Measurements from ENCODE around the gene FN3KRP.

Gene FN3KRP

GRCh38 chr17:82709024-82709675, 7.4 kb upstream of the FN3KRP start:
- DNase-seq (ENCODE audit: low spot score), result no peak

- DNase-seq (ENCODE audit: low spot score), result no peak
Observed at GRCh38 chr17:82709676-82710498, 6.6 kb upstream of the FN3KRP start.

DNA sequence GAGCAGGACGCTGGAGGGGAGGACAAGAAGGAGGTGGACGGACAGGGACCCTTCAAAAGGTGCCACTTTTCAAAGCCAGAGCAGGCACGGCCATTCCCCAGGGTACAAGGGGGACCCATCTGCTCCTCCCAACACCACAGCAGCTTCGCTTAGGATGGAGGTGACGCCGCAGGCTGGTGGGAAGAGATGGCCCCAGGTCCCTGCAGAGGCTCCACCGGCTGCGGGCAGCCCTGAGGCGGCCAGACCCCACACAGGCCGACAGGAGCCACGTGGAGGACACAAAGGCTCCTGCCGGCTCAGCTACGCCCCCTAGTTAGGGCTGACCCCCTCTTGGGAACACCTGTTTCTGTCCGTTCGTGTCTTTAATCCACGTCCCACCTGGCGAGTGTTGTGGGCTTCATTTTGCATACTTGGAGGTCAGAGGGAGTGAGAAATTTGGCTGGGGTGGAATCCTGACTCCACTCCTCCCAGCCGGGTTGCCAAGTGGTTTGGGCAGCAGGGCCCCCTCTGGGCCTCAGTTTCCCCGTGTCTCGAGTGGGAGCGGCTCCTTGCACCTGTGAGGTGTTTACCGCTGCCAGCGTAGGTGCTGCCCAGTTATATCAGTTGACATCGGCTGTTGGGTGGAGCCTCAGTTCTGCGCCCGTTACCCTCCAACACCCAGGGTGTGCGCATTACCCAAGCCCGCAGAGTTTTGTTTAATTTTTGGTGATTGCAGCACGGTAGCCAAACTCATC, 5.8 kb upstream of the FN3KRP start:
- no peak for DNase-seq (ENCODE audit: low spot score)

DNA sequence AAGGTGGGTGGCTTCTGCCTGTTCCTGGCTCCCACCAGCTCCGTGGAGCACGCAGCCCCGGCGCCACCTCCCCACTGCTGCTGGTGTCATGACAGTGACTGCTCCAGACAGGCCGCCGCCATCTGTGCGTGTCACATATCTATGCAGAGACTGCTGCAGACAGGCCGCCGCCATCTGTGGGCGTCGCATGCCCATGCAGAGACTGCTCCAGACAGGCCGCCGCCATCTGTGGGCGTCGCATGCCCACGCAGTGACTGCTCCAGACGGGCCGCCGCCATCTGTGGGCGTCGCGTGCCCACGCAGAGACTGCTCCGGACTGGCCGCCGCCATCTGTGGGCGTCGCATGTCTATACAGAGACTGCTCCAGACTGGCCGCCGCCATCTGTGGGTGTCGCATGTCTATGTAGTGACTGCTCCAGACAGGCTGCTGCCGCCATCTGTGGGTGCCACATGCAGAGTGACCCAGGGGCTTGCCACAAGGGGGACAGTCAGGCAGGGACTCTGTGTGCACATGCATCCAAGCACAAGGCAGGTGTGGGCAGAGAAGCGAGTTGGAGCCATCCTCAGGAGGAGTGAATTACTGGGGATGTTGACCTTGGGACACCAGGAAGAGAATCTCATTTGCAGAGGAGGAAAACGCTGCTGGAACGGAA, 3.3 kb upstream of the FN3KRP start:
- no peak for DNase-seq (ENCODE audit: low spot score)

DNA sequence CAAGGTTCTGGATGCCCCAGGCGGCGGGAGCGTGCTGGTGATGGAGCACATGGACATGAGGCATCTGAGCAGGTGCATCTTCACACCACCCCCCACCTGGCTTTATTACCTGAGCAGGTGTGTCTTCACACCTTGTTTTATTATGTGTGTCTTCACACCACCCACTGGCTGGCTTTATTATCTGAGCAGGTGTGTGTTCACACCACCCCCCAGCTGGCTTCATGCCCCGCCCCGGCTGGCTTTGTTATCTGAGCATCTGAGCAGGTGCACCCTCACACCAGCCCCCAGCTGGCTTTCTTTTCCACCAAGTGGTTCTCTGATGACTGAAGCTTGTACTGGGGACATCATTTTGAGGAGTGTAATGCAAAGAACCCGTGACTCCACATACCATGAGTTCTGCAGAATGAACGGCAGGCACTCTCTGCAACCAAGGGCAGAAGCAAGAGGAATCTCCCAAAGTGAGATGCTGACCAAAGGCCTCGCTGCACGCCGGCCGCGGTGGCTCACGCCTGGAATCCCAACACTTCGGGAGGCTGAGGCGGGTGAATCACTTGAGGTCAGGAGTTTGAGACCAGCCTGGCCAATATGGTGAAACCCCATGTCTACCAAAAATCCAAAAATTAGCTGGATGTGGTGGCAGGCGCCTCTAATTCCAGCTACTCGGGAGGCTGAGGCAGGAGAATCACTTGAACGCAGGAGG, 2.6 kb downstream of the FN3KRP start:
- DNase-seq (ENCODE audit: low spot score), result no peak

GRCh38 chr17:82720204-82720603, 3.7 kb downstream of the FN3KRP start:
- no peak for DNase-seq (ENCODE audit: low spot score)

DNA sequence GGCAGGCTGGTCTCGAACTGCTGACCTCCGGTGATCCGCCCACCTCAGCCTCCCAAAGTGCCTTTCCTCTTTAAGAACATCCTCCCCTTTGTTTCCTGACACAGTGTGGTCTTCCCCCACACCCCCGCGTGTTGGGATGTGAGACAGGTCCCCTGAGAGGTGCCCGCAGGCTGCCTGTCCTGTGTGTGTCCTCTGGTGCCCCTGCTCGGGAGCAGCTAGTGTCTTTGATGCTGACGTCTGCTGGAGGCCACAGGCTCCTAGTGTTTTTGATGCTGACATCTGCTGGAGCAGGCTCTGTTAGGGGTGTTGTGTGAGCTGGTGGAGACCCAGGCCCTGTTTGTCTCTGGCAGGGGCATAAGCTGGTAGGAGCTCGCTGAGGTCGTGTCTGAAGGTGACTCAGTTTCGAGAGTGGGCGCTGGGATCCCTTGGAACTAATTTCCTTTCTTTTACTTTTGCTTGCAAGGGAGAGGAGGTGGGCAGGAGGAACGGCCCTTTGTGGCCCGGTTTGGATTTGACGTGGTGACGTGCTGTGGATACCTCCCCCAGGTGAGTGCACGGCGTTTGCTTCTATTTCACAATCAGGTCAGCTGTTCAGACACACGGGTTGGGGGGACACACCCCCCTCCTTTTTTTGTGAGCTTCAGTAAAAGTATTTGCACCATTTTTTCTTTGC, 6.0 kb downstream of the FN3KRP start:
- DNase-seq (ENCODE audit: low spot score), result no peak

GRCh38 chr17:82723169-82723807, 6.8 kb downstream of the FN3KRP start:
- no peak for DNase-seq (ENCODE audit: low spot score)

DNA sequence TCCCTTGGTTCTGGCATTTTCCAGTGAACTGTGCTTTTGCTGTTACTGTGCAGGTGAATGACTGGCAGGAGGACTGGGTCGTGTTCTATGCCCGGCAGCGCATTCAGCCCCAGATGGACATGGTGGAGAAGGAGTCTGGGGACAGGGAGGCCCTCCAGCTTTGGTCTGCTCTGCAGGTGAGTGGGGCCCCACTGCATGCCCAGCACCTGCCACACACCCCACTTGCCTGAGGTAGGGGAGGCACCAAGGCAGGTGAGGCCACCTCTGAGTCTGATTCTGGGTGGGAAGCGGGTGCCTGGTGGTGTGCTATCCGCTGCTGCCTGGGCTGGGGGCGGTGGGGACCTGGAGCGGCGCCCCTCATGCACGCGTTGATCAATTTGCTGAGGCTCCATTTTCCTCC, 9.9 kb downstream of the FN3KRP start:
- DNase-seq (ENCODE audit: low spot score), result no peak

DNA sequence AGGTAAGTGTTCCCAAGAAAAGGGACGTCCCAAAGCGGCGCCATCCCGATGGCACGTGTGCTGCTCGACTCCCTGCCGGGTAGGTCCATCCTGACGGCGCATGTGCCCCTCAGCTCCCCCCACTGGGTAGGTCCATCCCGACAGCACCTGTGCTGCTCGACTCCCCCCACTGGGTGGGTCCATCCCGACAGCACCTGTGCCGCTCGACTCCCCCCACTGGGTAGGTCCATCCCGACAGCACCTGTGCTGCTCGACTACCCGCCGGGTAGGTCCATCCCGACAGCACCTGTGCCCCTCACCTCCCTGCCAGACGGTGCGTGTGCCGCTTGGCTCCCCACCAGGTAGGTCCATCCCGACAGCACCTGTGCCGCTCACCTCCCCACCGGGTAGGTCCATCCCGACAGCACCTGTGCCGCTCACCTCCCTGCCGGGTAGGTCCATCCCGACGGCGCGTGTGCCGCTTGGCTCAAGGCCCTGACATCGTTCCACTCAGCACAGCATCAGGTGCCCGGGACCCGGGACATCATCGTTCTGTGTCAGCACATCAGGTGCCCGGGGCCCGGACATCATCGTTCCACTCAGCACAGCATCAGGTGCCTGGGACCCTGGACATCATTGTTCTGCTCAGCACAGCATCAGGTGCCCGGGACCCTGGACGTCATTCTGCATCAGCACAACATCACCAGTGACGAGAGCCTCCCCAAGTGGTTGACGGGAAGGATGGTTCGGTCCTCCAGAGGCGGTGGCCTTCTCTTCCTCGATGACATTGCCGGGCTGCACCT, 13.2 kb downstream of the FN3KRP start:
- no peak for DNase-seq (ENCODE audit: low spot score)

- no peak for DNase-seq (ENCODE audit: low spot score)
Observed at GRCh38 chr17:82732118-82732743, 15.7 kb downstream of the FN3KRP start.

DNA sequence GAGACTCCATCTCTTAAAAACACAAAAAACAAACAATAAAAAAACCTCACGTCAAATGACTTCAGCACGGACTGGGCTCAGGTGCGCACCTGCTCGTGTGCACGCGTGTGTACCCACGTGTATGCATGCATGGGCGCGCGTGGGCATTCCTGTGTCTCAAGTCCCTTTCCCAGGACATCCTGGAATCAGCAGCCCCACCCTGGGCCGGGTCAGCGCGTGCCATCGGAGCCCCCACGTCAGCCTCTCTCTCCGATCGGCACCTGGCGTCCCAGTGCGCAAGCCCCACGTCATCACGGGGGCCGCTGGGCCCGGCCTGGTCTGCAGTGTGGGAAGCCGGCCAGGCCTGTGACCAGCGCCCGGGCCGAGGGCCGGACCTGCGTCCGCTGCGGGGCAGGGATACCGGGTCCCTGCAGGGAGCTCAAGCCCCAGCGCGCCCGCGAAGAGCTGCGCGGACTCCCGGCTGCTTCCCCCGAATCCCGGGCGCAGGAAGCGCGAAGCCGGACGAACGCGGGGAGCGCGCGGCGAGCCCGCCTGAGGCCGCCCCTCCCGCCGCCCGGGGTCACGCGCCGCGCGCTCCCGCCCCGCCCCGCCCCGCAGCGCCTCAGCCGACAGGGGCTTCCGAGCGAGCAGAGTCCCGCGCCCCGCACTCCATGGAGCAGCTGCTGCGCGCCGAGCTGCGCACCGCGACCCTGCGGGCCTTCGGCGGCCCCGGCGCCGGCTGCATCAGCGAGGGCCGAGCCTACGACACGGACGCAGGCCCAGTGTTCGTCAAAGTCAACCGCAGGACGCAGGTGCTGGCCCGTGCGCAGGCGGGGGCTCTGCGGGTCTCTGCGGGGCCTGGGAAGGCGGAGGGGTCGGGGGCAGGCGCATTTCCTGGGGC, 18.7 kb downstream of the FN3KRP start, which contains the start of gene FN3K:
FN3K (plus strand) TSS at position 629 of the 880 bp plus-strand sequence; CDS start at position 651, 22 bp downstream.
- peak; percentile 86 for DNase-seq (ENCODE audit: low spot score)

- no peak for DNase-seq (ENCODE audit: low spot score)
Observed at GRCh38 chr17:82736511-82737185, 20.1 kb downstream of the FN3KRP start.

GRCh38 chr17:82737967-82738877, 21.7 kb downstream of the FN3KRP start:
- no peak for DNase-seq (ENCODE audit: low spot score)

- no peak for DNase-seq (ENCODE audit: low spot score)
Observed at GRCh38 chr17:82740906-82741759, 24.6 kb downstream of the FN3KRP start.
